Measurements from ENCODE around the gene ESD.

The ESD gene

DNA sequence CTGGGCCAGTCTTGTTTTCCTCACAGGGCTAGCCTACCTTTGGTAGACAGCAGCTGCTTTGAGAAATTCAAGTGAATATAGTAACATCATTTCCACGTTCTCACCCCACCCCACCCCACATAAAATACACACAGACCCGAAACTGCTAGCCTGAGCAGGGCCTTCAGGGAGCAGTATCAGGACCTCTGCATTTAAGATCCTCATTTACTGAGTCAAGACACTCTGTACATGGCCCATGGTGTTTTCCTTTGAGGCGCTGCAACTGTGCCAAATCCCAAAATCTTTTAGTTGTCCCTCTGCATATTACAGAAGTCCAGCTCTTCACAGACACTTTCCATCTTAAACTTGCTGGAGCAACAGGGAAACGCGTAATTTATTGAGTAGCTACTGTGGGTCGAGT lies 43.0 kb downstream of the ESD start:
- no peak for TF ChIP-seq CTCF (IDR thresholded peaks at IDR 0.05; ENCODE audit: low read depth, low read length)
- DNase-seq (ENCODE audit: extremely low read depth, low read depth), result no peak

- no peak for DNase-seq (ENCODE audit: extremely low read depth, low read depth)
- TF ChIP-seq CTCF (IDR thresholded peaks at IDR 0.05; ENCODE audit: low read depth, low read length), result no peak
Observed at GRCh38 chr13:46753137-46753536, 43.8 kb downstream of the ESD start.

- DNase-seq (ENCODE audit: extremely low read depth, low read depth), result no peak
Observed at GRCh38 chr13:46751811-46752635, 44.9 kb downstream of the ESD start.

DNA sequence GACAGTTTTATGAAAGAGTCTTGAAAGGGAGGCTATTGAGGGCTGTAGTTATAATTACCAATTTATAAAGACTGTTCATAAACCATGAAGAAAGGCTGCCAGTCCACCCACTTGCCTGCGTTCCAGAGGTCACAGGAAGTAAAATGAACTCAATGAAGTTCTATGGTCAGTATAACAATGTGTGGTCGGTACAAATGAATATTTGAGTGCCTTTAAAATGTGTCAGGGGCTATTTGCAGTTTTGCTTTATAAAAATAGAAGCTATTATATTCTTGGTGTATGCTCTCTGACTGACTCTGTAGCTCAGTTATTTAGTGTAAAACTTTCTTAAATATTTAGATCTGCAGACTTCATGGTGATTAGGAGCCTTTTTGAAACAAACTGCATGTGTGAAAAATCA lies 47.0 kb downstream of the ESD start:
- TF ChIP-seq CTCF (IDR thresholded peaks at IDR 0.05; ENCODE audit: low read depth, low read length), result no peak
- no peak for DNase-seq (ENCODE audit: extremely low read depth, low read depth)

More at GRCh38 chr13:46751811-46752635, 44.9 kb downstream of the ESD start:
- TF ChIP-seq CTCF (IDR thresholded peaks at IDR 0.05; ENCODE audit: low read depth, low read length), result no peak; the same call in 1 of the 2 replicates

DNA sequence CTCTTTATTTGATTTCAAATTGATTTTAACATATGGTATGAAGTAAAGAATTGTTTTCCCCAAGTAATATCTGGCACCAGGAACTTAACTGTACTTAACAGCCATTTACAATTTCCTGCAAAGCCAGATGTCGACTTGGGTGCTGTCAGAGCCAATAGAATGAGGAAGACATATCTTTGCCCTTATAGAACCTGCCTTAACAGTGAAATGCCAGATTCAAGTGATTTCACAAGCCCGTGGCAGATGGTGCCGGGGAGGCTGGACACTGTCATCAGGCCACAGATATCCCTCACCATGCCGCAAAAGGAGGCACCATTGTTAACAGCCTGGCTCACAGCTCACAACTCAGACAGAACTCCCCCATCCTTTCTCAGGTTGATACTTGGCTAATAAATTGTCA lies 48.7 kb downstream of the ESD start:
- TF ChIP-seq CTCF (IDR thresholded peaks at IDR 0.05; ENCODE audit: low read depth, low read length), result no peak
- no peak for DNase-seq (ENCODE audit: extremely low read depth, low read depth)

DNA sequence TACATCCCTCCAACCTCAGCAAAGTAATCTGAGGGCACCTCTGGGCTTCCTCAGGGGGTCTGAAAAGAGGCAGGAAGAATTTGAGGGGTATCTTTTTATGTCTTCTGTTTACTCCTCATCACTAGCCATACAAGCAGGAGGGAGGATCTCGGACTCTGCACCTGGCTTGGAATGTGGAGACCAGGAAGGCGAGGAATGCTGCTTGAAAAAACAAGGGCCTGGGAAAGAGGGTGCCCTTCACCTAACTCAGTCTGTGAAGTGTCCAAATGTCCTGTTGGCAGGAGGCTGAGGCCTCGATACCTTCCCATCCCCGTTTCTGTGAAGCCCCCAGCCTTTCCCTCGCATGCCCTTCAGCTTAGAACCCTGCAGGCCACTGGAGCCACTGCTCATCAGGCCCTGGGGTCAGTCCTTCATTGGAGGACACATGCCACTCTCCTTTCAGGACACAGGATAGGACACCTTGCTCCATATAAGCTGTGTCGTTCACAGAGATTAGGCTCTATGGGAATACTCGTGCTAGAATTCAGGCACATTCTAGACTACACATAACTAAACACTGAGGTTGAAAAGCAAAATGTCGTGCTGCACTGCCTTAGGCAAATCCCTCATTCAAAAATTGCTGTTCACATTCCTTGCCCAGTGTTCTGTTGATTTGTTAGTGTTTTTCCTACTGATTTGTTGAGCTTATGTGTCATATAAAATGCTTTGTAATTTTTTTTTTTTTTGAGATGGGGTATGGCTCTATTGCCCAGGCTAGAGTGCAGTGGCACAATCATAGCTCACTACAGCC lies 49.7 kb downstream of the ESD start:
- no peak for DNase-seq (ENCODE audit: extremely low read depth, low read depth)
- no peak for TF ChIP-seq CTCF (IDR thresholded peaks at IDR 0.05; ENCODE audit: low read depth, low read length)

DNA sequence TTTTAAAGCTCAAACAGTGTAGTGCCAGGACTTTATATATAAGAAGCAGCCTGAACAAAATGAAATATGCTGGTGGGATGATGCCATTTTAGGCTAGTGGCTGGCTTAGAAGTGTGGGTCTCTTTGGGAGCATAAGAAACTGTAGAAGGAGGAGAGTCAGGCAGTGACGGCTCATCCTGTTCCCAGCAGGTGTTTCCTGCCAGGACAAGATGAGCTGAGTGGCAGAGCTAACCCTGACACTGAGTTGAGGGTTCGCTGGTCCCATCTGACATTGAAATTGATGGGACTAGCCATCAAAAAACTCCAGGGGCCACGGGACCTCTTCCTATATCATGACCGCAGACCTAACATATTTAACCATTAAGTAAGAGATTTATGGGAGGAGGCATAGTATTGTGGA lies 51.3 kb downstream of the ESD start:
- DNase-seq (ENCODE audit: extremely low read depth, low read depth), result no peak
- no peak for TF ChIP-seq CTCF (IDR thresholded peaks at IDR 0.05; ENCODE audit: low read depth, low read length)
